Activated naive CD4-positive, alpha-beta T cell treated with anti-CD3 and anti-CD28 coated beads for 36 hours (primary cell): ENCODE results near the gene NBAS. TPM values are rescaled to one million over a fixed set of nuclear protein-coding genes. Genes with fewer than 3 reads are reported as not detected.
"Not testable (repeated sequence)": the region's sequence is repeated elsewhere in the genome, so short reads cannot be mapped to it uniquely, and the experiment has no call there.

ENCODE experiments used
- CTCF ChIA-PET: fragments of 350-600 bp; sonication (Branson Sonifier 250); formaldehyde crosslinking; loops from one replicate; lab custom pipeline; 2021; ENCODE audit warnings: antibody characterized with exemption; lab: Charles Lee
- DNase-seq: peaks from one replicate; pipeline ENCODE4 v3.0.0-alpha.2; 2020
- H3K27ac Mint-ChIP-seq: one replicate; pipeline ENCODE4 v1.8.0; 2021; ENCODE audit warnings: mild to moderate bottlenecking, mixed read lengths
- H3K27me3 Mint-ChIP-seq: one replicate; pipeline ENCODE4 v1.8.0; 2021; ENCODE audit warnings: low read depth, mixed read lengths
- H3K36me3 Mint-ChIP-seq: one replicate; pipeline ENCODE4 v1.8.0; 2021; ENCODE audit warnings: low read depth, mixed read lengths
- H3K4me1 Mint-ChIP-seq: one replicate; pipeline ENCODE4 v1.8.0; 2021; ENCODE audit warnings: low read depth, mixed read lengths
- H3K4me3 Mint-ChIP-seq: one replicate; pipeline ENCODE4 v1.8.0; 2021; ENCODE audit warnings: mild to moderate bottlenecking, moderate library complexity, mixed read lengths
- H3K9me3 Mint-ChIP-seq: one replicate; pipeline ENCODE4 v1.8.0; 2021; ENCODE audit warnings: mixed read lengths
- intact Hi-C: fragments of 100-400 bp; cut with micrococcal nuclease; formaldehyde crosslinking; loops from one replicate; pipeline ENCODE4 v1.15.1; 2023
- total RNA-seq, 2 experiments: library from RNA; stranded (reverse); gene quantifications; one replicate each; pipeline ENCODE4 v1.2.3, GENCODE V29; 2021

The NBAS gene
- total RNA-seq, 2 experiments from 2014 or later: 45.5 to 46.4 TPM

GRCh38 chr2:15506229-15506819 is 54.8 kb downstream of the NBAS start:
- Mint-ChIP-seq H3K36me3 (peaks cover 52% of the 10 kb centered on the region), H3K27ac (no peak overlapping the region), H3K9me3 (no peaks in the 10 kb centered on the region), H3K4me3 (no peak overlapping the region), H3K27me3 (no peaks in the 10 kb centered on the region), H3K4me1 (peaks cover 11% of the 10 kb centered on the region)
- intact Hi-C loops: no loop called here
- no peak for DNase-seq
- CTCF ChIA-PET: no interaction called here

DNA sequence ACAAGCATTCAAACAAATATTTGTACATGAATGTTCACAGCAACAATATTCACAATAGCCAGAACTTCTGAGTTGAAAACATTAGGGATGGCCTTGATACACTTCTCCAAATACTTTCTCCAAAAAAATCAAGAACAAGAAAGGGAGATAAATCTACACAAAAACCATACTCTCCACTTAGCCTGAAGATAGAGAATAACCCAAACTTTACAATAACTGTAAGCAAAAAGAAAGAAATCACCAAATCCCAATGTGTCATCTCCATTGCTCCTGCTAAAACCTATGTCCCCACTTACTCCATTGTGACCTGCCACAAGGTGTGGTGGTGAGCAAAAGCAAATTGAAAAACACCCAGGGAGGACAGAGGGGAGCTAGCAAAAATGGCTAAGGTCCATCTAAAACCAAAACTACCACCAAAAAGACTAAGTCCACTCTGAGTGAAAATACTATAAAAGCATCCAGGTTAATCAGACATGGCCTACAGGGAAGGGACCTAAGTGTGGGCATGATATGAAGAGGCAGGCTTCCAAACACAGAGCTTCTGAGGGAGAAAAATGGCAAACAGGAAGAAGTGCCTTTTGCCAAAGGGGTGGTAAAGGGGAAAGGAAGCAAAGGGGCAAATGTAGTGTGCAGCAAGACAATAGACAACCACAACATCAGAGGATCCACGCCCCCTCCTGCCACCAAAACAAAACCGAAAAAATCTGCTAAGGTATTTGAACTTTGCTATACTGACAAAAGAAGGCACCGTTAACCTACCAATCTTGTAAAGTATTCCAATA is 56.1 kb downstream of the NBAS start:
- Mint-ChIP-seq H3K4me1 (peaks cover 11% of the 10 kb centered on the region), H3K9me3 (no peaks in the 10 kb centered on the region), H3K27me3 (no peaks in the 10 kb centered on the region), H3K4me3 (no peak overlapping the region), H3K36me3 (peaks cover 45% of the 10 kb centered on the region), H3K27ac (no peak overlapping the region)
- intact Hi-C loops: no loop called here
- CTCF ChIA-PET: no interaction called here
- no peak for DNase-seq

DNA sequence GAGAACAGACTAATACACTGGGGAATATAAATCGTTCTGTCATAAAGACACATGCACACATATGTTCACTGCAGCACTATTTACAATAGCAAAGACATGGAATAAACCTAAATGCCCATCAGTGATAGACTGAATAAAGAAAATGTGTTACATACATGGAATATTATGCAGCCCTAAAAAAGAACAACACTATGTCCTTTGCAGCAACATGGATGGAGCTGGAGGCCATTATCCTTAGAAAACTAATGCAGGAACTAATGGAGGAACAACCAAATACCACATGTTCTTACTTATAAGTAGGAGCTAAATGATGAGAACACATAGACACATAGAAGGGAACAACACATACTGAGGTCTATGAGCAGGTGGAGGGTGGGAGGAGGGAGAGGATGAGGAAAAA is 61.9 kb downstream of the NBAS start:
- H3K36me3 Mint-ChIP-seq: peaks cover 37% of the 10 kb centered on the region
- H3K27me3 Mint-ChIP-seq: not testable (repeated sequence)

DNA sequence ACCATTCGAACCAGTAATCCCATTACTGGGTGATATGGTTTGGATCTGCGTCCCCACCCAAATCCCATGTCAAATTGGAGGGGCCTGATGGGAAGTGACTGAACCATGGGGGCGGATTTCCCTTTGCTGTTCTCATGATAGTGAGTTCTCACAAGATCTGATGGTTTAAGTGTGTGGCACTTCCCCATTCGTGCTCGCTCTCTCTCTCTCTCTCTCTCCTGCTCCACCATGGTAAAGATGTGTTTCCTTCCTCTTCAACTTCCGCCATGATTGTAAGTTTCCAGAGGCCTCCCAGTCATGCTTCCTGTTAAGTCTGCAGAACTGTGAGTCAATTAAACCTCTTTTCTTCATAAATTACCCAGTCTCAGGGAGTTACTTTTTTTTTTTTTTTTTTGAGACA is 62.6 kb downstream of the NBAS start:
- H3K4me3 Mint-ChIP-seq: no peak overlapping the region
- CTCF ChIA-PET: interaction anchor here (1.0 to 1.4 kb wide), 2 partner anchors 11 to 56 kb away, joined by 3 read pairs; no protein-coding TSS in a partner anchor
- no peaks in the 10 kb centered on the region for H3K4me1 Mint-ChIP-seq
- no peak overlapping the region for H3K27ac Mint-ChIP-seq
- intact Hi-C loops: no loop called here
- H3K27me3 Mint-ChIP-seq: no peaks in the 10 kb centered on the region
- DNase-seq: no peak
- no peaks in the 10 kb centered on the region for H3K9me3 Mint-ChIP-seq
- H3K36me3 Mint-ChIP-seq: peaks cover 35% of the 10 kb centered on the region

More for the DNA sequence above, 61.9 kb downstream of the NBAS start:
- intact Hi-C loops, H3K9me3 Mint-ChIP-seq, DNase-seq, H3K4me1 Mint-ChIP-seq, H3K27ac Mint-ChIP-seq, H3K4me3 Mint-ChIP-seq: not testable (repeated sequence)
- CTCF ChIA-PET: interaction anchor here (1.0 to 1.4 kb wide), 2 partner anchors 12 to 55 kb away, joined by 3 read pairs; no protein-coding TSS in a partner anchor

- no peak overlapping the region for H3K4me3 Mint-ChIP-seq
- H3K27me3 Mint-ChIP-seq: no peaks in the 10 kb centered on the region
- H3K4me1 Mint-ChIP-seq: no peaks in the 10 kb centered on the region
- CTCF ChIA-PET: no interaction called here
- no peak overlapping the region for H3K27ac Mint-ChIP-seq
- intact Hi-C loops: no loop called here
- H3K9me3 Mint-ChIP-seq: no peaks in the 10 kb centered on the region
- DNase-seq: no peak
- peaks cover 26% of the 10 kb centered on the region for H3K36me3 Mint-ChIP-seq
Measured at GRCh38 chr2:15494877-15495276, 66.3 kb downstream of the NBAS start.

- Mint-ChIP-seq H3K9me3 (no peaks in the 10 kb centered on the region), H3K36me3 (peaks cover 14% of the 10 kb centered on the region), H3K4me3 (no peak overlapping the region), H3K4me1 (no peaks in the 10 kb centered on the region), H3K27ac (no peak overlapping the region), H3K27me3 (no peaks in the 10 kb centered on the region)
- no peak for DNase-seq
- intact Hi-C loops: no loop called here
- CTCF ChIA-PET: no interaction called here
Measured at GRCh38 chr2:15492773-15493325, 68.3 kb downstream of the NBAS start.

DNA sequence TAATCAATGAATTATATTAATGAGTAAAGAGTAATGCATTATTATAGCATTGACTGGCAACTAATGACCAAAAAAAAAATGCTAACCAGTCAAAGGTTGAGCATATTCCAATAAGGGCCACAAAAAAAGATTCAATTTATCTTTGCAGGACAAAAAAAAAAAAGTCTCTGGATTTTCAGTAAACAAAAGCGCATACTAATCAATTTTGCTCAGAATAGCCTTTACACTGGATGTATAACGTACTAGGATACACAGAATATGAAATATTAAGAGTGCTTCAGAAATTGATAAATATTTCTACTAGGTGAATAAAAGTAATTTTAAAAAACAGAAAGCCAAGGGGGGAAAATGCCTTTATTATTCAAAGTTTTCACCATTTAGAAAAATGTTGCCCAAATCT is 74.4 kb downstream of the NBAS start:
- H3K36me3 Mint-ChIP-seq: peaks cover 37% of the 10 kb centered on the region
- H3K27ac Mint-ChIP-seq: no peak overlapping the region
- H3K9me3 Mint-ChIP-seq: no peaks in the 10 kb centered on the region
- no peaks in the 10 kb centered on the region for H3K4me1 Mint-ChIP-seq
- no peak overlapping the region for H3K4me3 Mint-ChIP-seq
- CTCF ChIA-PET: no interaction called here
- DNase-seq: no peak
- intact Hi-C loops: no loop called here
- H3K27me3 Mint-ChIP-seq: no peaks in the 10 kb centered on the region

DNA sequence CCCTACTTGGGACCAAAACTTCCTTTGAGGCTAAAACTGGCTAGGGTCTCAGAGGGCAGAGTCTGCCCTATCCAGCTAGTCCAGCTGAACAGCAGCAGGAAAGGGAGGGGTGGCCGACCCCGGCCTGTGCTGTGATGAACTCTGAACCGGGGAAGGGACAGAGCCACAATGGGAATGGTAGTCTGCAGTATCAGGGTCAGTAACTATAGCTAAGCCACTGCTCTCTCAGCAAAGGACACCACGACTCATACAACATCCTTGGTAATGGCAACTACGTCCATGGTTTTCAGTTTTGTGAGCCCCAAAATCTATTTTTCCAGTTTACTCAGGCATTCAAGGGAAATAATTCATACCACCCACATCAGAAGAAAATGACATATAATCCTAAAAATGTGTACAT is 75.2 kb downstream of the NBAS start:
- Mint-ChIP-seq H3K27me3 (no peaks in the 10 kb centered on the region), H3K4me1 (no peaks in the 10 kb centered on the region), H3K9me3 (no peaks in the 10 kb centered on the region), H3K4me3 (no peak overlapping the region), H3K36me3 (peaks cover 40% of the 10 kb centered on the region), H3K27ac (no peak overlapping the region)
- intact Hi-C loops: no loop called here
- no peak for DNase-seq
- CTCF ChIA-PET: no interaction called here

DNA sequence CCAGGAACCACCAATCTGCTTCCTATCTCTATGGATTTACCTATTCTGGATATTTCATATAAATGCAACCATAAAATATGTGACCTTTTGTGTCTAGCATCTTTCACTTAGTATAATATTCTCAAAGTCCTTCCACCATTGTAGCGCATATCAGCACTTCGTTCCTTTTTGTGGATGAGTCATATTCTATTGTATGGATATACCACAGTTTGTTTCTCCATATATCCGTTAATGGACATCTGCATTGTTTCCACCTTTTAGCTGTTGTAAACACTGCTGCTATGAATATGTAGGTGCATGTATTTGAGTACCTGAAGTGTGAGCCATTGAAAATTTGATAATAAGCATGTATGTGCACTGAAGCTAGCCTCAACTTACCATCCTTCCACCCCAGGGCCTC is 80.1 kb downstream of the NBAS start:
- Mint-ChIP-seq H3K9me3 (no peaks in the 10 kb centered on the region), H3K36me3 (peaks cover 41% of the 10 kb centered on the region), H3K27ac (no peak overlapping the region), H3K4me1 (no peaks in the 10 kb centered on the region), H3K27me3 (no peaks in the 10 kb centered on the region), H3K4me3 (no peak overlapping the region)
- CTCF ChIA-PET: no interaction called here
- intact Hi-C loops: no loop called here
- no peak for DNase-seq

DNA sequence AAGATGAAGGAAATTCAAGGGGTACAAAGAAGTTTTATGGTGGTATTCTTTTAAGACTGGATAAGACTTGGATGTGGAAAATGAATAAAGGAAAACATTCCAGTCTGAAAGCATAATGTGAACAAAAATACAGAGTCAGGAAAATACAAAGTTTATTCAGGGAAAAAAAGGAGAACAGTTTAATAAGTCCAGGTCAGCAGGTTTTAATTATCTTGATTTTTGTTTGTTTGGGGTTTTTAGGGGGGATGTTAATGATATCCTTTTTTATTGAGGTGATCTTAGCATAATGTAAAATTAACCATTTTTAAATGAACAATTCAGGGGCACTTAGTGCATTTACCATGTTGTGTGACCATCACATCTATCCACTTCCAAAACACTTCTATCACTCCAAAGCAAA is 80.6 kb downstream of the NBAS start:
- no peaks in the 10 kb centered on the region for H3K4me1 Mint-ChIP-seq
- H3K4me3 Mint-ChIP-seq: no peak overlapping the region
- H3K36me3 Mint-ChIP-seq: peaks cover 38% of the 10 kb centered on the region
- no peaks in the 10 kb centered on the region for H3K27me3 Mint-ChIP-seq
- DNase-seq: no peak
- intact Hi-C loops: no loop called here
- H3K9me3 Mint-ChIP-seq: no peaks in the 10 kb centered on the region
- CTCF ChIA-PET: no interaction called here
- no peak overlapping the region for H3K27ac Mint-ChIP-seq

- CTCF ChIA-PET: interaction anchor here (1.2 kb wide), 1 partner anchor 10 kb away, joined by 3 read pairs; no protein-coding TSS in a partner anchor
- Mint-ChIP-seq H3K36me3 (peaks cover 66% of the 10 kb centered on the region), H3K9me3 (peaks cover 3% of the 10 kb centered on the region), H3K4me1 (no peaks in the 10 kb centered on the region), H3K27me3 (no peaks in the 10 kb centered on the region), H3K4me3 (no peak overlapping the region), H3K27ac (no peak overlapping the region)
- intact Hi-C loops: no loop called here
- DNase-seq: no peak
Measured at GRCh38 chr2:15472876-15473275, 88.3 kb downstream of the NBAS start.

GRCh38 chr2:15472133-15472532 is 89.0 kb downstream of the NBAS start:
- Mint-ChIP-seq H3K36me3 (peaks cover 72% of the 10 kb centered on the region), H3K4me1 (no peaks in the 10 kb centered on the region), H3K4me3 (no peak overlapping the region), H3K9me3 (peaks cover 3% of the 10 kb centered on the region), H3K27me3 (no peaks in the 10 kb centered on the region), H3K27ac (no peak overlapping the region)
- intact Hi-C loops: no loop called here
- CTCF ChIA-PET: interaction anchor here (0.6 kb wide), 1 partner anchor 178 kb away, joined by 3 read pairs; no protein-coding TSS in a partner anchor
- no peak for DNase-seq
